Measurements from ENCODE around the gene GSTM1.
"Not testable (repeated sequence)": the region's sequence is repeated elsewhere in the genome, so short reads cannot be mapped to it uniquely, and the experiment has no call there.

DNA sequence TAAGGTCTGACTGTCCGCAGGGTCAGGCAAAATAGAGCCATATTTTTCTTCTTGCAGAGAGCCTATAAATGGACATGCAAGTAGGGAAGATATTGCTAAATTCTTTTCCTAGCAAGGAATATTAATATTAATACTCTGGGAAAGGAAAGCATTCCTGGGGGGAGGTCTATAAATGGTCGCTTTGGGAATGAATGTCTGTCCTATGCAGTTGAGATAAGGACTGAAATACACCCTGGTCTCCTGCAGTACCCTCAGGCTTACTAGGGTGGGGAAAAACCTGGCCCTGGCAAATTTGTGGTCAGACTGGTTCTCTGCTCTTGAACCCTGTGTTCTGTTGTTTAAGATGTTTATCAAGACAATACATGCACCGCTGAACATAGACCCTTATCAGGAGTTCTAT lies 15.3 kb downstream of the GSTM1 start:
- TF ChIP-seq, protein P1, sequence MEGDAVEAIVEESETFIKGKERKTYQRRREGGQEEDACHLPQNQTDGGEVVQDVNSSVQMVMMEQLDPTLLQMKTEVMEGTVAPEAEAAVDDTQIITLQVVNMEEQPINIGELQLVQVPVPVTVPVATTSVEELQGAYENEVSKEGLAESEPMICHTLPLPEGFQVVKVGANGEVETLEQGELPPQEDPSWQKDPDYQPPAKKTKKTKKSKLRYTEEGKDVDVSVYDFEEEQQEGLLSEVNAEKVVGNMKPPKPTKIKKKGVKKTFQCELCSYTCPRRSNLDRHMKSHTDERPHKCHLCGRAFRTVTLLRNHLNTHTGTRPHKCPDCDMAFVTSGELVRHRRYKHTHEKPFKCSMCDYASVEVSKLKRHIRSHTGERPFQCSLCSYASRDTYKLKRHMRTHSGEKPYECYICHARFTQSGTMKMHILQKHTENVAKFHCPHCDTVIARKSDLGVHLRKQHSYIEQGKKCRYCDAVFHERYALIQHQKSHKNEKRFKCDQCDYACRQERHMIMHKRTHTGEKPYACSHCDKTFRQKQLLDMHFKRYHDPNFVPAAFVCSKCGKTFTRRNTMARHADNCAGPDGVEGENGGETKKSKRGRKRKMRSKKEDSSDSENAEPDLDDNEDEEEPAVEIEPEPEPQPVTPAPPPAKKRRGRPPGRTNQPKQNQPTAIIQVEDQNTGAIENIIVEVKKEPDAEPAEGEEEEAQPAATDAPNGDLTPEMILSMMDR (IDR thresholded peaks at IDR 0.05; ENCODE audit: low read depth, low read length) = not testable (repeated sequence)
- TF ChIP-seq EZH2phosphoT487 (IDR thresholded peaks at IDR 0.05; ENCODE audit: low read depth) = not testable (repeated sequence)

All from OCI-LY3 (cell line).